Posterior vena cava (tissue), 2 donors: ENCODE measurements around the gene TSGA10IP. TPM values are rescaled to one million over a fixed set of nuclear protein-coding genes. Genes with fewer than 3 reads are reported as not detected.
"Not testable (repeated sequence)": the region's sequence is repeated elsewhere in the genome, so short reads cannot be mapped to it uniquely, and the experiment has no call there.

Experiments used
- DNase-seq: peaks from one replicate; pipeline ENCODE4 v3.0.0-alpha.2; 2020; ENCODE audit warnings: low spot score
- intact Hi-C, 2 donors: fragments of 100-400 bp; cut with DNase I; formaldehyde crosslinking; loops; one replicate each; pipeline versions ENCODE4 v1.14.1 to v1.14.2; 2022 to 2023
- total RNA-seq, 2 donors: library from RNA; stranded (reverse); fragmentation: NEBNext Ultra II Directional; extraction: Animal tissue kit (Norgen Biotek cat#: 25700); gene quantifications; one replicate each; pipeline ENCODE4 v1.2.1, GENCODE V29; 2021
- donor health status: DM: yes; HTN: yes; CAD: no.
- donor health status: DM: yes; HTN: yes; CAD: no.

TSGA10IP gene
- total RNA-seq, 2 donors from 2014 or later, result not detected

DNA sequence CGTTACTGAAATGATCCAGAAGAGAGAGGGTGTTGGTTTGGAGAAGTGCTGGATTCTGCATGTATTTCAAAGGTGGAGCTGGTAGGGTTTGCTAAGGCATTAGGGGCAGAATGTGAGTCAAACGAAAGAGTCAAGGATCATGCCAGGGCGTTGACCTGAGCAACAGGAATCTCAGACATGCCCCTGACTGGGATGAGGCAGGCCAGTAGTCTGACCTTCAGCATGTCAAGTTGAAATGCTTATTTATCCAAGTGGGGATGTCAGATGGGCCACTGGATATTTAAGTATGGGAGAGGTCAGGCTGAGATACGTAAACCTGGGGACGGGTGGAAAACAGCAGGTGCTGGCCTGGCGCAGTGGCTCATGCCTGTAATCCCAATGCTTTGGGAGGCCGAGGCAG is 2.7 kb upstream of the TSGA10IP start:
- no peak for DNase-seq
- intact Hi-C loops, result loop anchor here in 1 of 2 donors (5.0 kb wide), 1 partner anchor 1010 kb away; no protein-coding TSS in a partner anchor

DNA sequence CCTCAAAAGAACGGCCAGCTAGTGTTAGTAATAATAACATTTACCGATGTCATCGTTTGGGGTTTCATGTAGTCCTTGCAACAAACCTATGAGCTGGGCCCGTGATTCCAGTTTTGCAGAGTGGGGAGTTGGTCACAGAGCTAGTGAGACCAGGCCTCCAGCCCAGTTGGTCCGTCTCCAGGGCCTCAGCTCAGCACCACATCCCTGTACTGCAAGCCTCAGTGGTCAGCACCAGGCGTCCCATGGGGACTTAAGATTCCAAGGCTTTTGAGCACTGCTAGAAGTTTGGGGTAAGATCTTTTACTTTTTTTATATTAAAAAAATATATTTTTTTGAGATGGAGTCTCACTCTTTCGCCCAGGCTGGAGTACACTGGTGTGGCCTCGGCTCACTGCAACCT is 1.1 kb upstream of the TSGA10IP start:
- no peak for DNase-seq
- intact Hi-C loops, result loop anchor here in 1 of 2 donors (5.0 kb wide), 1 partner anchor 1008 kb away; no protein-coding TSS in a partner anchor

GRCh38 chr11:65944767-65945166 is 513 bp upstream of the TSGA10IP start:
- intact Hi-C loops, result loop anchor here in 1 of 2 donors (5.0 kb wide), 1 partner anchor 1008 kb away; no protein-coding TSS in a partner anchor
- DNase-seq, result no peak

- DNase-seq, result no peak
- intact Hi-C loops, result no loop called here
Measured at GRCh38 chr11:65945941-65946558, 770 bp downstream of the TSGA10IP start.

DNA sequence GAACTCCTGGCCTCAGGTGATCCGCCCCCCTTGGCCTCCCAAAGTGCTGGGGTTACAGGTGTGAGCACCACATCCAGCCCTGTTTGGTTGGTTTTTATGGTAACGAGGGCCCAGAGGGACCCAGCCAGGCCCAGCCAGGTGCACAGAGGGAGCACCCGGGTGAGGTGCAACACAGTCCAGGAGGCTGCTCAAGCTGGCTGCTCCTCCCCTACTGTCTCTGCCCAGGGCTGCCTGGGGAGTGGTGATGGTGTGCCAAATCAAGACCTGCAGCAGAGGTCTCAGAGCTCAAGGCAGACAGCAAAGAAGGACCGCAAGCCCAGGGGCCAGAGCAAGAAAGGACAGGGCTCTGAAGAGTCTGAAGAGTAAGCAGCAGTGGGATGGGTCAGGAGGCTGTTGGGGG is 1.4 kb downstream of the TSGA10IP start:
- intact Hi-C loops, result no loop called here
- no peak for DNase-seq

GRCh38 chr11:65947133-65947532 is 1.9 kb downstream of the TSGA10IP start:
- intact Hi-C loops, result no loop called here
- DNase-seq, result no peak

GRCh38 chr11:65947603-65948125 is 2.4 kb downstream of the TSGA10IP start:
- DNase-seq, result peak; percentile 24
- intact Hi-C loops, result no loop called here

DNA sequence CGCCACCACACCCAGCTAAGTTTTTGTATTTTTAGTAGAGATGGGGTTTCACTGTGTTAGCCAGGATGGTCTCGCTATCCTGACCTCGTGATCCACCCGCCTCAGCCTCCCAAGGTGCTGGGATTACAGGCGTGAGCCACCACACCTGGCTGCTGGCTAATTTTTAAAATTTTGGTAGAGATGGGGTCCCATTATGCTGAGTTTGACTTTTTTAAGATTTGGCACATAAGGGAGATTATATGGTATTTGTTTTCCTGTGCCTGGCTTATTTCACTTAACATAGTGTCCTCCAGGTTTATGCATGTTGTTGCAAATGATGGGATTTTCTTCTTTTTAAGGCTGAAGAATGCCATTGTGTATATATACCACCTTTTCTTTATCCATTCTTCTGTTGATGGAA is 5.4 kb downstream of the TSGA10IP start:
- intact Hi-C loops, DNase-seq: not testable (repeated sequence)

- intact Hi-C loops, DNase-seq: not testable (repeated sequence)
Measured at GRCh38 chr11:65951641-65952040, 6.4 kb downstream of the TSGA10IP start.

- no peak for DNase-seq
- intact Hi-C loops, result no loop called here
Measured at GRCh38 chr11:65952052-65952521, 6.8 kb downstream of the TSGA10IP start.

DNA sequence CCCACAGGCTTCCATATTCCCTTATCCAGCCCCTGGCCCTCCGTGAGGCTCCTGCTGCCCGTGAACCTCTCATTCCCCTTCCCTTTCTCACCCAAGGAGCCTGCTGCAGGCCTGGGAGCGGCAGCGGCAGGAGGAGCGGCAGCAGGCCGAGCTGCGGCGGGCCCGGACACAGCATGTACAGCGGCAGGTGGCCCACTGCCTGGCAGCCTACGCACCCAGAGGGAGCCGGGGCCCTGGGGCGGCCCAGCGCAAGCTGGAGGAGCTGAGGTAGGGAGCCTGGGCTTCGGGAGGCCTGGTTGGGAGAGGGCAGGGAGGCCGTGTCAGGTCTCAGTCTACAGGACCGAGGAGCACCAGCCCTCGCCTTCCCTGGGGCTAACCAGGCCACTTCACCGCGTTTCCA is 8.2 kb downstream of the TSGA10IP start:
- DNase-seq, result no peak
- intact Hi-C loops, result no loop called here

DNA sequence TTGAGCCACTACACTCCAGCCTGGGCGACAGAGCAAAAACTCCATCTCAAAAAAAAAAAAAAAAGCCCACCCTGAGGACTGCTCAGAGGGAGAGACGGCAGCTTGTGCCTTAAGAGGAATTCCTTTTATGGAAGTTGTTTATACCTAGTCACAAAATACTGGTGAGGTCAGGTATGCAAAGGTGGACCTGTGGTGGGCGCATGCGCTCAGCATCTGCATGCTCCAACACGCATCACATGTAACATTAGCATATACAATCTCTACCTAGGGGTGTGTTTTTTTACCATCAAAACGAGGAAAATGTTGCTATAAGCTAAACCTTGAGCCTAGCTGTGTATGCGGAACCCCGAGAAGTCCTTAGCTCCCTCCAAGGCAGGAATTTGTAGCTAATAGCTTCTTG is 9.5 kb downstream of the TSGA10IP start:
- intact Hi-C loops, result loop anchor here in 1 of 2 donors (5.0 kb wide), 1 partner anchor 1173 kb away; no protein-coding TSS in a partner anchor
- no peak for DNase-seq

DNA sequence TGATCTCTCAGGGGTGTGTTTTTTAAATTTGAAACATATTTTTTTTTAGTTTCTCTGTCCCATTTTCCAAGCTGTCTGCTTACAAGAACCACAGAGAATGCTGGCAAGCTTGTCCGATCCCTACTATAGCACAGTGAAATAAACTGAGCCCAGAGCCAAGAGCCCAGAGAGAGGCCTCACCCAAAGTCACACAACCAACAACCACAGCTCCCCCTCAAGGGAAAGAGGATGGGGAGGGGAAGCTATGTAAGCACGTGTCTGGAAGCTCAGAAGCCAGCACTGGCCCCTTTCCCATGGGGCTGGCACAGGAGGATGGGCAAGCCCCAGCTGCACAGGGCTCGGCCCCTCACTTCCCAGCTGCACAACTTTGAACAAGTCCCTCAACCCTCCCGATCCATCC is 13.0 kb downstream of the TSGA10IP start:
- DNase-seq, result no peak
- intact Hi-C loops, result loop anchor here in 1 of 2 donors (5.0 kb wide), 1 partner anchor 1169 kb away; no protein-coding TSS in a partner anchor

GRCh38 chr11:65958774-65959420 is 13.6 kb downstream of the TSGA10IP start:
- peak; percentile 77 for DNase-seq
- intact Hi-C loops, result loop anchor here in 1 of 2 donors (5.0 kb wide), 1 partner anchor 1168 kb away; no protein-coding TSS in a partner anchor

DNA sequence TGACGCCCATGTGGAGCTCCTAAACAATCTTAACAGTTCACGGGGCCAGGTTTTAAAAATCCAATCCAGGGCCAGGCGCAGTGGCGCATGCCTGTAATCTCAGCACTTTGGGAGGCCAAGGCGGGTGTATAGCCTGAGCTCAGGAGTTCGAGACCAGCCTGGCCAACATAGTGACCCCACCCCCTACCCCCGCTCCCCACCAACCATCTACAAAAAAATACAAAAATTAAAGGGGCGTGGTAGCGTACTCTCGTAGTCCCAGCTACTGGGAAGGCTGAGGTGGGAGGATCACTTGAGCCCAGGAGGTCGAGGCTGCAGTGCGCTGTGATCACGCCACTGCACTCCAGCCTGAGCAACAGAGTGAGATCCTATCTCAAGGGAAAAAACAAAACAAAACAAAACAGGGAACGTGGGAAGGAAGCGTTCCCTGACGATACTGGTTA is 15.6 kb downstream of the TSGA10IP start:
- no peak for DNase-seq
- intact Hi-C loops, result loop anchor here (5.0 to 10.0 kb wide), 3 partner anchors 39 to 404 kb away; partner anchors contain the start of genes FIBP (in 1 of the 2) and LTBP3 (in 1 of the 2)

GRCh38 chr11:65961267-65962140 is 16.2 kb downstream of the TSGA10IP start, which contains the start of gene SART1:
TSS of gene SART1 (plus strand) at chr11:65961734. CDS start at chr11:65961781, 47 bp downstream.
- peak; percentile 99 for DNase-seq
- intact Hi-C loops, result loop anchor here (5.0 to 10.0 kb wide), 3 partner anchors 39 to 404 kb away; partner anchors contain the start of genes FIBP (in 1 of the 2) and LTBP3 (in 1 of the 2)

DNA sequence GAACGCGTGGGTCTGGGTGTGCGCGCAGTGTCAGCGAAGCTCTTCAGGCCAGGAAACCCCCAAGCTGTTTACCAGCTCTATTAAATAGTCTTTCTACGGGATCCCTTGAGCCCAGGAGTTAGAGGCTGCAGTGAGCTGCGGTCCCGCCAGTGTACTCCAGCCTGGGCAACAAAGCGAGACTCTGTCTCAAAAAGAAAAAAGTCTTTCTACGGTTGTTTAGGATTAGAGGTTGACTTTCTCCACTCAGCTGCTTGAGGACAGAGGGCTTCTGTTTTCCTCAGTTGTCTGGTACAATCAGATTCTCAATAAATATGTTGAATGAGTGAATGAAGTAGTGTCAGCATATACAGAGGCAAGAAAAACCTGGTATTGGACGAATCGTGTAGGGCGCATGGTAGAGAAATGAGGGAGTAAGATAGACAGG is 16.9 kb downstream of the TSGA10IP start:
- no peak for DNase-seq
- intact Hi-C loops, result loop anchor here (5.0 to 10.0 kb wide), 3 partner anchors 40 to 405 kb away; partner anchors contain the start of genes FIBP (in 1 of the 2) and LTBP3 (in 1 of the 2)

DNA sequence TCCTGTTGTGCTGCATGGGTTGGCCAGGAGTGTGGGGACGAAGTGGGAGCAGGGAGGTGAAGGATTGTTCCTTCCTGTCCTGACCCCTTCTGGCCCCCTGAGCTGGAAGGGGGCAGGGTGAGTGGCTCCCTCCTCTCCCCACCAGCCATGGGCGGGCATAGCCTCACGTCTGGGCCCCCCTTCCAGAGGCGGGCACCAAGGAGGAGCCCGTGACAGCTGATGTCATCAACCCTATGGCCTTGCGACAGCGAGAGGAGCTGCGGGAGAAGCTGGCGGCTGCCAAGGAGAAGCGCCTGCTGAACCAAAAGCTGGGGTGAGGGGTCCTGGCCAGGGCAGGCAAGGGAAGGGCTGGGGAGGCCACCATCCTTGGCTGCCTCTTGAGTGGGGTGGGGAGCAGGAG is 19.6 kb downstream of the TSGA10IP start:
- intact Hi-C loops, result loop anchor here (5.0 to 10.0 kb wide), 3 partner anchors 43 to 408 kb away; partner anchors contain the start of genes FIBP (in 1 of the 2) and LTBP3 (in 1 of the 2)
- DNase-seq, result no peak
